Endothelial cell of umbilical vein (primary cell): Measurements from ENCODE around the gene FANCG.

Experiments
- GATA2 ChIP-seq: IDR thresholded peaks from 2 replicates; pipeline ENCODE4 v1.7.0; 2011; ENCODE audit warnings: low read depth, mild to moderate bottlenecking, moderate library complexity, mixed read lengths, low read length; ENCODE audit not compliant: insufficient read length, insufficient read depth
- POLR2A ChIP-seq: IDR thresholded peaks from 2 replicates; pipeline ENCODE4 v1.6.1; 2012; ENCODE audit warnings: low read depth, mild to moderate bottlenecking, control low read depth, low read length
- POLR2AphosphoS5 ChIP-seq: IDR thresholded peaks from 2 replicates; pipeline ENCODE4 v1.6.1; 2012; ENCODE audit warnings: low read depth, mild to moderate bottlenecking, control low read depth, low read length, moderate library complexity; ENCODE audit not compliant: insufficient read depth
- TF ChIP-seq, protein P1 (sequence below), 2 donors: IDR thresholded peaks; 1 replicate in 1 of 2; 2 replicates in 1 of 2; pipeline ENCODE4 v1.5.1; 2011; ENCODE audit warnings: low read length in 2 of 2, mild to moderate bottlenecking in 2 of 2, moderate library complexity in 2 of 2, control low read depth in 1 of 2, inconsistent platforms in 1 of 2, low read depth in 1 of 2; ENCODE audit not compliant: insufficient read depth in 1 of 2; ENCODE audit errors: extremely low read depth in 1 of 2

GRCh38 chr9:35106343-35106730, 26.6 kb upstream of the FANCG start:
- TF ChIP-seq GATA2: no peak
- TF ChIP-seq POLR2AphosphoS5: no peak
- TF ChIP-seq, protein P1, sequence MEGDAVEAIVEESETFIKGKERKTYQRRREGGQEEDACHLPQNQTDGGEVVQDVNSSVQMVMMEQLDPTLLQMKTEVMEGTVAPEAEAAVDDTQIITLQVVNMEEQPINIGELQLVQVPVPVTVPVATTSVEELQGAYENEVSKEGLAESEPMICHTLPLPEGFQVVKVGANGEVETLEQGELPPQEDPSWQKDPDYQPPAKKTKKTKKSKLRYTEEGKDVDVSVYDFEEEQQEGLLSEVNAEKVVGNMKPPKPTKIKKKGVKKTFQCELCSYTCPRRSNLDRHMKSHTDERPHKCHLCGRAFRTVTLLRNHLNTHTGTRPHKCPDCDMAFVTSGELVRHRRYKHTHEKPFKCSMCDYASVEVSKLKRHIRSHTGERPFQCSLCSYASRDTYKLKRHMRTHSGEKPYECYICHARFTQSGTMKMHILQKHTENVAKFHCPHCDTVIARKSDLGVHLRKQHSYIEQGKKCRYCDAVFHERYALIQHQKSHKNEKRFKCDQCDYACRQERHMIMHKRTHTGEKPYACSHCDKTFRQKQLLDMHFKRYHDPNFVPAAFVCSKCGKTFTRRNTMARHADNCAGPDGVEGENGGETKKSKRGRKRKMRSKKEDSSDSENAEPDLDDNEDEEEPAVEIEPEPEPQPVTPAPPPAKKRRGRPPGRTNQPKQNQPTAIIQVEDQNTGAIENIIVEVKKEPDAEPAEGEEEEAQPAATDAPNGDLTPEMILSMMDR (IDR thresholded peaks at IDR 0.05; ENCODE audit: extremely low read depth in 1 of 2, insufficient read depth in 1 of 2, low read depth in 1 of 2, low read length in 2 of 2): no peak
- no peak for TF ChIP-seq POLR2A
